ENCODE data around the gene SDHAF1.

The SDHAF1 gene

GRCh38 chr19:35987571-35987896 lies 7.5 kb upstream of the SDHAF1 start:
- no peak for DNase-seq

- no peak for DNase-seq
Measured at GRCh38 chr19:35988824-35989223, 6.2 kb upstream of the SDHAF1 start.

- no peak for DNase-seq
Measured at GRCh38 chr19:35990156-35990555, 4.8 kb upstream of the SDHAF1 start.

GRCh38 chr19:35990771-35991730 lies 3.9 kb upstream of the SDHAF1 start:
- DNase-seq = no peak

- DNase-seq = no peak
Measured at GRCh38 chr19:35991731-35992450, 3.1 kb upstream of the SDHAF1 start.

GRCh38 chr19:35992907-35993765 lies 1.9 kb upstream of the SDHAF1 start:
- DNase-seq = no peak

- no peak for DNase-seq
Measured at GRCh38 chr19:35993923-35994598, 927 bp upstream of the SDHAF1 start.

- no peak for DNase-seq
Measured at GRCh38 chr19:35996777-35997176, 1.8 kb downstream of the SDHAF1 start.

- DNase-seq = no peak
Measured at GRCh38 chr19:36001605-36002004, 6.6 kb downstream of the SDHAF1 start.

- no peak for DNase-seq
Measured at GRCh38 chr19:36003284-36003683, 8.3 kb downstream of the SDHAF1 start.

GRCh38 chr19:36006955-36007354 lies 12.0 kb downstream of the SDHAF1 start:
- no peak for DNase-seq

GRCh38 chr19:36008336-36008978 lies 13.5 kb downstream of the SDHAF1 start, which contains the start of gene SYNE4:
Gene SYNE4, minus strand, starts transcription at chr19:36008813. Its CDS starts 132 bp downstream, at chr19:36008681.
- no peak for DNase-seq

GRCh38 chr19:36009220-36009619 lies 14.2 kb downstream of the SDHAF1 start:
- no peak for DNase-seq

GRCh38 chr19:36009633-36010379 lies 14.8 kb downstream of the SDHAF1 start:
- no peak for DNase-seq

GRCh38 chr19:36010402-36010801 lies 15.4 kb downstream of the SDHAF1 start:
- no peak for DNase-seq

GRCh38 chr19:36013280-36014011 lies 18.5 kb downstream of the SDHAF1 start:
- no peak for DNase-seq

- peak; percentile 98 for DNase-seq
Measured at GRCh38 chr19:36014012-36014924, 19.3 kb downstream of the SDHAF1 start, which contains the start of gene ALKBH6. Gene ALKBH6, minus strand, starts transcription at chr19:36014213. Its CDS starts 816 bp downstream, at chr19:36013397.

- no peak for DNase-seq
Measured at GRCh38 chr19:36019061-36019670, 24.2 kb downstream of the SDHAF1 start.

GRCh38 chr19:36023432-36023831 lies 28.4 kb downstream of the SDHAF1 start:
- no peak for DNase-seq
